DND-41 (cell line): ENCODE results near the gene AGAP5.
"Not testable (repeated sequence)": the region's sequence is repeated elsewhere in the genome, so short reads cannot be mapped to it uniquely, and the experiment has no call there.

ENCODE experiments used
- ATAC-seq: fragments of 200-7000 bp; cut with Tn5 transposase; 3 replicates; pipeline ENCODE4 v1.9.1; 2021; ENCODE audit warnings: low read depth; ENCODE audit not compliant: insufficient read depth
- DNase-seq: peaks from one replicate; pipeline ENCODE4 v3.0.0-alpha.2; 2020
- H2AFZ ChIP-seq: 2 replicates; pipeline ENCODE4 v1.6.0; 2012; ENCODE audit warnings: low read depth, low read length
- H3K27ac ChIP-seq: 2 replicates; pipeline ENCODE4 v1.5.1; 2012; ENCODE audit warnings: low read length, inconsistent platforms
- H3K27me3 ChIP-seq: fragments of 200-600 bp; sonication (generic); 2 replicates; pipeline ENCODE4 v1.6.0; 2012; ENCODE audit warnings: low read length, mild to moderate bottlenecking, inconsistent platforms; ENCODE audit not compliant: insufficient read depth, poor library complexity
- H3K36me3 ChIP-seq: 2 replicates; pipeline ENCODE4 v1.5.1; 2012; ENCODE audit warnings: low read length, inconsistent platforms; ENCODE audit not compliant: insufficient read depth
- H3K4me1 ChIP-seq: 2 replicates; pipeline ENCODE4 v1.5.1; 2012; ENCODE audit warnings: mild to moderate bottlenecking, low read length; ENCODE audit not compliant: insufficient read depth
- H3K4me2 ChIP-seq: 2 replicates; pipeline ENCODE4 v1.6.0; 2012; ENCODE audit warnings: mild to moderate bottlenecking, moderate library complexity, low read length, inconsistent platforms; ENCODE audit not compliant: insufficient read depth
- H3K4me3 ChIP-seq, 2 experiments: fragments of 200-600 bp in 1 of 2; shearing (Covaris generic) in 1 of 2; 2 replicates each; pipeline ENCODE4 v1.5.1; 2012 to 2016; ENCODE audit warnings: inconsistent platforms in 2 of 2, low read length in 2 of 2, mild to moderate bottlenecking in 2 of 2, low read depth in 1 of 2, moderate library complexity in 1 of 2
- H3K79me2 ChIP-seq: 2 replicates; pipeline ENCODE4 v1.6.0; 2012; ENCODE audit warnings: low read length, inconsistent platforms; ENCODE audit not compliant: insufficient read depth
- H3K9ac ChIP-seq: 2 replicates; pipeline ENCODE4 v1.6.0; 2012; ENCODE audit warnings: low read depth, mild to moderate bottlenecking, inconsistent platforms, low read length, moderate library complexity
- H3K9me3 ChIP-seq: 2 replicates; pipeline ENCODE4 v1.5.1; 2012; ENCODE audit warnings: low read length, moderate library complexity, mild to moderate bottlenecking, inconsistent platforms; ENCODE audit not compliant: insufficient read depth, severe bottlenecking
- H4K20me1 ChIP-seq: 2 replicates; pipeline ENCODE4 v1.6.0; 2012; ENCODE audit warnings: low read length; ENCODE audit not compliant: insufficient read depth
- EZH2 ChIP-seq: IDR thresholded peaks from 3 replicates; pipeline ENCODE4 v1.6.1; 2012; ENCODE audit warnings: borderline replicate concordance, low read depth, mild to moderate bottlenecking, moderate library complexity, low read length, inconsistent platforms; ENCODE audit not compliant: severe bottlenecking
- TF ChIP-seq, protein P1 (sequence below): IDR thresholded peaks from 2 replicates; pipeline ENCODE4 v1.5.1; 2012; ENCODE audit warnings: borderline replicate concordance, low read length, moderate library complexity, mild to moderate bottlenecking; ENCODE audit not compliant: poor library complexity, severe bottlenecking; ENCODE audit errors: extremely low read depth

AGAP5 gene

DNA sequence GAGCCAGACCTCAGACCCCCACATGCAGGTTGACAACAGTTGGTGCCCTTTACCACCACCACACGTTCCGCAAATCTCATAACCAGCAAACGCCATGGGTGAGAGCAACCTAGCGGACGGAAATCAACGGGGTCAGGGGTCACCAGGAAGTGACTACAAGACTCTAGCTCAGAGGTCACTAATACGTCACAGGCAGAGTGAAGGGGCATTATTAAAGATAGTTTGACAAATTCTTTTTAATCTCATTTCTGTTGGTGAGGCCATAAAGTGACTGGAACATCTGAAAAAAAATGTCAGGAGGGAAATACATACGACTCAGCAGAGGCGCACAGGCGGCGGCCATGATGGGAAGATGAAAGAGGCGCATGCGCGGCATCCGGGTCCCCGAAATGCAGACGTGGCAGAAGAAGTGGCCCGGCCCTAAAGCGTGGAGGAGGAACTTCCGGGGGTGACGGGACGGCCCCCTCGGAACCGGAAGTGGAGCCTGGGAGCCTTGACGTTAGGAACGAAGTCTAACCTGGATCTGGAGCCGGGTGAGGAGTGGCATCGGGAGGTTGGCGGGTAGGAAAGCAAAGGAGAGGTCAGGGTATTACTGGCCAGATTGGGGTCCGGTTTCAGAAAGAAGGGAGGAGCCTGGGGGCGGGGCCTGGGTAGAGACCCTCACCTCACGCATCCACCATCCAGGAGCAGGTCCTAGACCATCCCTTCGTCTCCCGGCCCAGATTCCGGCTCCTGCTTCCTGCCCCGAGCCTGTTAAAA lies 46.2 kb upstream of the AGAP5 start, which contains the start of gene SEC24C:
Gene SEC24C (plus strand): TSS at position 468 of the 759 bp plus-strand sequence. CDS start 2,461 bp downstream, outside the sequence.
- peaks cover 22% of the 10 kb centered on the region for H3K36me3 ChIP-seq
- peak; percentile 96 for DNase-seq
- H3K4me2 ChIP-seq, result peak within 1 kb of the TSS; percentile 91

DNA sequence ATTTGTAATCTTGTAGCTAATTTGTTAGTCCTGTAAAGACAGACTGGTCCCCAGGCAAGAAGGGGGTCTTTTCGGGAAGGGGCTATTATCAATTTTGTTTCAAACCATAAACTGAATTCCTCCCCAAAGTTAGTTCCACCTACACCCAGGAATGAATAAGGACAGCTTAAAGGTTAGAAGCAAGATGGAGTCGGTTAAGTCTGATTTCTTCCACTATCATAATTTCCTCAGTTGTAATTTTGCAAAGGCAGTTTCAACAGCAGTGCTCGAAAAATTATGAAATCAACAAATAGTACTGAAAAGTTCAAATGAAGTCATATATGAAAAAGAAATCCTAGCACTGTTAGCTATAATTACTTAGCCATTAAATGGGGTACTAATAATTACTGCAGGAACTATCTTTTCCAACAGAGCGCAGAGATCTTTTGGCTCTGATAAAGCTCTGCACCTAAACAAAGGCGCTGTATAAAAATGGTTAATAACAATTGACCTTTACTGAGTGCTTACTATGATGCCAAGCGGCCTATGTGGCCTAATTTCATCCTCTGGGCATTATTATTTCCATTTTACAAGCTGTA lies 45.5 kb upstream of the AGAP5 start:
- Histone ChIP-seq H3K4me1 (peaks cover 40% of the 10 kb centered on the region), H3K4me2 (peak overlapping the region; percentile 91), H3K27me3 (no peaks in the 10 kb centered on the region), H2AFZ (peak overlapping the region; percentile 67), H3K9ac (peak overlapping the region; percentile 71), H4K20me1 (peaks cover 3% of the 10 kb centered on the region; the same call in 1 of the 2 replicates), H3K79me2 (peaks cover 59% of the 10 kb centered on the region), H3K27ac (peak overlapping the region; percentile 86), H3K4me3 (peak overlapping the region; percentile 82 to 95; a peak in 3 of 4 replicates), H3K36me3 (peaks cover 18% of the 10 kb centered on the region), H3K9me3 (no peaks in the 10 kb centered on the region)
- no peak for TF ChIP-seq EZH2
- TF ChIP-seq, protein P1, sequence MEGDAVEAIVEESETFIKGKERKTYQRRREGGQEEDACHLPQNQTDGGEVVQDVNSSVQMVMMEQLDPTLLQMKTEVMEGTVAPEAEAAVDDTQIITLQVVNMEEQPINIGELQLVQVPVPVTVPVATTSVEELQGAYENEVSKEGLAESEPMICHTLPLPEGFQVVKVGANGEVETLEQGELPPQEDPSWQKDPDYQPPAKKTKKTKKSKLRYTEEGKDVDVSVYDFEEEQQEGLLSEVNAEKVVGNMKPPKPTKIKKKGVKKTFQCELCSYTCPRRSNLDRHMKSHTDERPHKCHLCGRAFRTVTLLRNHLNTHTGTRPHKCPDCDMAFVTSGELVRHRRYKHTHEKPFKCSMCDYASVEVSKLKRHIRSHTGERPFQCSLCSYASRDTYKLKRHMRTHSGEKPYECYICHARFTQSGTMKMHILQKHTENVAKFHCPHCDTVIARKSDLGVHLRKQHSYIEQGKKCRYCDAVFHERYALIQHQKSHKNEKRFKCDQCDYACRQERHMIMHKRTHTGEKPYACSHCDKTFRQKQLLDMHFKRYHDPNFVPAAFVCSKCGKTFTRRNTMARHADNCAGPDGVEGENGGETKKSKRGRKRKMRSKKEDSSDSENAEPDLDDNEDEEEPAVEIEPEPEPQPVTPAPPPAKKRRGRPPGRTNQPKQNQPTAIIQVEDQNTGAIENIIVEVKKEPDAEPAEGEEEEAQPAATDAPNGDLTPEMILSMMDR, result no peak
- DNase-seq (no peak), ATAC-seq (no peak)

More for the DNA sequence above, 46.2 kb upstream of the AGAP5 start, which contains the start of gene SEC24C:
- H3K4me1 ChIP-seq, result peaks cover 44% of the 10 kb centered on the region
- peak within 1 kb of the TSS; percentile 91 for H2AFZ ChIP-seq
- TF ChIP-seq, protein P1, result no peak
- no peak for TF ChIP-seq EZH2
- peak within 1 kb of the TSS; percentile 71 for H3K9ac ChIP-seq
- H3K9me3 ChIP-seq, result no peaks in the 10 kb centered on the region
- peak within 1 kb of the TSS; percentile 82 to 95 for H3K4me3 ChIP-seq
- peaks cover 7% of the 10 kb centered on the region; the same call in 1 of the 2 replicates for H4K20me1 ChIP-seq
- H3K27me3 ChIP-seq, result no peaks in the 10 kb centered on the region
- H3K79me2 ChIP-seq, result peaks cover 62% of the 10 kb centered on the region
- H3K27ac ChIP-seq, result peak within 1 kb of the TSS; percentile 86
- ATAC-seq, result peak; percentile 90

DNA sequence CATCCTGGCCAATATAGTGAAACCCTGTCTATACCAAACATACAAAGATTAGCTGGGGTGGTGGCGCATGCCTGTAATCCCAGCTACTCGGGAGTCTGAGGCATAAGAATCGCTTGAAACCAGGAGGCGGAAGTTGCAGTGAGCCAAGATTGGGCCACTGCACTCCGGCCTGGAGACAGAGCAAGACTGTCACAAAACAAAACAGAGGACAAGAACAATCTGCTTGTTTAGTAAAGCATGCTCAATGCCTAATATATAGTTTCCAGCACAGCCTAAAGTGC lies 44.5 kb upstream of the AGAP5 start:
- no peak overlapping the region for H2AFZ ChIP-seq
- H3K4me1 ChIP-seq, result peaks cover 40% of the 10 kb centered on the region
- H3K4me2 ChIP-seq, result peak overlapping the region; percentile 91; the same call in 1 of the 2 replicates
- H3K9me3 ChIP-seq, result no peaks in the 10 kb centered on the region
- ATAC-seq, result no peak
- peaks cover 53% of the 10 kb centered on the region for H3K79me2 ChIP-seq
- H3K9ac ChIP-seq, result no peak overlapping the region
- no peak for TF ChIP-seq EZH2
- TF ChIP-seq, protein P1, result no peak
- peaks cover 13% of the 10 kb centered on the region for H3K36me3 ChIP-seq
- peaks cover 3% of the 10 kb centered on the region; the same call in 1 of the 2 replicates for H4K20me1 ChIP-seq
- H3K27me3 ChIP-seq, result no peaks in the 10 kb centered on the region
- H3K27ac ChIP-seq, result no peak overlapping the region
- DNase-seq, result no peak
- H3K4me3 ChIP-seq, result no peak overlapping the region

DNA sequence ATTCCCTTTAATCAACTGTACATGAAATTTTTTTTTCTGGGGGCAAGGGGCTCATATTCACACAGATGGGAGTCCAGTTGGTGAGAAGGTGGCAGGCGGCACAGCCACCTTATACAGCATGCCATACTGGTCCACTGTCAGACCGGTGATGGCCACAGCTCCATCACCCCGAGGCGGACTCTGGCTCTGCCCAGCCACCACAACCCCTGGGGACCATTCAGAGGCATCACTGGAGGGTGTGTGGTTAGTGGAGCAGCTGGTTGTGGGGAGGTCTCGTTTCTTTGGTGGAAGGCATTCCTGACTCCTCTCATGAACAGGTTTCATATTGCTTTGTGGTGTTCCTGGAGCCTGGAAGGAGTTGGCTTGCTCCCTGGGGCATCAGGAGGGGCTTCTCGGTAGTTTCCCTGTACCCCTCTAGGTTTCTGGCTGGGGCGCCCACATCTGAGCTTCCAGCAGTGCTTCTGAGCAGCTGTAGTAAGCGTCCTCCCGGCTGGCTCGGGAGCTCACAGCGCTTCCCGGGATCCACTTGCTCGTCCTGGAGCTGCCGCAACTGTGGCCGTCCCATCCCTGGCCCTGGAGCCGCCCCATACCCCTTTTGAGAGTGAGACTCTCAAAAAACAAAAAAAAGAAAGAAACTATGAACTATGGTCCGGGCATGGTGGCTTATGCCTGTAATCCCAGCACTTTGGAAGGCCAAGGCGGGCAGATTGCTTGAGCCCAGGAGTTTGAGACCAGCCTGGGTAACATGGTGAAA lies 42.8 kb upstream of the AGAP5 start:
- not testable (repeated sequence) for H3K9ac ChIP-seq, ATAC-seq, H2AFZ ChIP-seq, H3K27me3 ChIP-seq, H3K27ac ChIP-seq, H3K4me2 ChIP-seq, DNase-seq, H3K4me3 ChIP-seq, H3K9me3 ChIP-seq, H3K36me3 ChIP-seq, H4K20me1 ChIP-seq
- H3K79me2 ChIP-seq, result peaks cover 37% of the 10 kb centered on the region
- H3K4me1 ChIP-seq, result peaks cover 28% of the 10 kb centered on the region
